A549 (cell line): ENCODE measurements around the gene CPE. TPM values are rescaled to one million over a fixed set of nuclear protein-coding genes. Genes with fewer than 3 reads are reported as not detected.

Experiments
- ATAC-seq, 2 experiments: fragments of 200-7000 bp in 1 of 2; fragments of >200 bp in 1 of 2; cut with Nextera tagmentation in 1 of 2; cut with Tn5 transposase in 1 of 2; 3 replicates each; pipeline versions ENCODE4 v1.8.0 to v1.9.1; 2018 to 2020; ENCODE audit warnings: mild to moderate bottlenecking in 1 of 2, moderate library complexity in 1 of 2
- CTCF ChIA-PET: fragments of 300-600 bp; sonication (Branson Sonifier 250); formaldehyde crosslinking; extraction: SDS; loops from one replicate; lab custom pipeline; 2021; ENCODE audit warnings: antibody characterized with exemption, inconsistent platforms; lab: Yijun Ruan, JAX
- POLR2A ChIA-PET: fragments of 350-600 bp; formaldehyde crosslinking; extraction: SDS; loops from one replicate; lab custom pipeline; 2021; ENCODE audit warnings: antibody characterized with exemption, inconsistent platforms; lab: Yijun Ruan, JAX
- DNase-seq, 2 experiments: peaks; one replicate each; pipeline versions ENCODE4 v3.0.0 to v3.0.0-alpha.2; 2011 to 2016; ENCODE audit warnings: low read depth in 1 of 2, low spot score in 1 of 2
- FAIRE-seq: peaks from 2 replicates; lab custom pipeline; 2011; peaks lifted over from hg19 to GRCh38; lab: Jason Lieb, UNC
- H3K27ac ChIP-seq, 2 experiments: fragments of >200 bp; sonication (Bioruptor Twin); formaldehyde crosslinking; 3 replicates each; pipeline ENCODE4 v1.5.1; 2016 to 2017
- H3K4me1 ChIP-seq: fragments of >200 bp; sonication (Bioruptor Twin); formaldehyde crosslinking; 3 replicates; pipeline ENCODE4 v1.6.1; 2016
- H3K4me2 ChIP-seq: fragments of >200 bp; sonication (Bioruptor Twin); formaldehyde crosslinking; 3 replicates; pipeline ENCODE4 v1.6.1; 2016
- H3K4me3 ChIP-seq: fragments of >200 bp; sonication (Bioruptor Twin); formaldehyde crosslinking; 3 replicates; pipeline ENCODE4 v1.5.1; 2016
- H3K9me3 ChIP-seq: fragments of >200 bp; sonication (Bioruptor Twin); formaldehyde crosslinking; 3 replicates; pipeline ENCODE4 v1.6.1; 2016
- ATOH8 ChIP-seq: fragments of 250-450 bp; sonication (Bioruptor Pico); IDR thresholded peaks from 2 replicates; pipeline ENCODE4 v1.5.0; 2020; ENCODE audit warnings: low read depth, mild to moderate bottlenecking, moderate library complexity
- CBX8 ChIP-seq: fragments of 200-600 bp; sonication (generic); IDR thresholded peaks from 2 replicates; pipeline ENCODE4 v1.6.1; 2016
- CHD2 ChIP-seq: fragments of 150-350 bp; IDR thresholded peaks from 2 replicates; pipeline ENCODE4 v1.6.1; 2014; ENCODE audit warnings: low read length; ENCODE audit not compliant: partially characterized antibody
- CHD4 ChIP-seq: fragments of 200-600 bp; sonication (generic); IDR thresholded peaks from 2 replicates; pipeline ENCODE4 v1.6.1; 2016; ENCODE audit warnings: antibody characterized with exemption, mild to moderate bottlenecking, borderline replicate concordance
- CTCF ChIP-seq: fragments of >200 bp; sonication (Bioruptor Twin); formaldehyde crosslinking; IDR thresholded peaks from 3 replicates; pipeline ENCODE4 v1.5.1; 2016
- EHF ChIP-seq: fragments of 250-450 bp; sonication (Bioruptor Pico); IDR thresholded peaks from 2 replicates; pipeline ENCODE4 v1.5.0; 2020; ENCODE audit warnings: mild to moderate bottlenecking
- EHMT2 ChIP-seq: fragments of 200-600 bp; sonication (generic); IDR thresholded peaks from 2 replicates; pipeline ENCODE4 v1.6.1; 2016; ENCODE audit warnings: antibody characterized with exemption, low read depth, mild to moderate bottlenecking, moderate library complexity
- ELK1 ChIP-seq: fragments of 150-350 bp; IDR thresholded peaks from 2 replicates; pipeline ENCODE4 v1.6.1; 2014; ENCODE audit warnings: low read depth, mild to moderate bottlenecking, low read length
- ESRRA ChIP-seq: fragments of 150-350 bp; IDR thresholded peaks from 2 replicates; pipeline ENCODE4 v1.6.1; 2014; ENCODE audit warnings: mild to moderate bottlenecking, low read length, borderline replicate concordance
- FOXS1 ChIP-seq: fragments of 250-450 bp; sonication (Bioruptor Pico); IDR thresholded peaks from 2 replicates; pipeline ENCODE4 v1.5.0; 2020; ENCODE audit warnings: mild to moderate bottlenecking, moderate library complexity
- HES2 ChIP-seq: fragments of >200 bp; sonication (Bioruptor Twin); formaldehyde crosslinking; IDR thresholded peaks from 2 replicates; pipeline ENCODE4 v1.6.1; 2016
- HOXB13 ChIP-seq: fragments of 250-450 bp; sonication (Bioruptor Pico); IDR thresholded peaks from 2 replicates; pipeline ENCODE4 v1.5.0; 2020; ENCODE audit warnings: low read depth, mild to moderate bottlenecking, moderate library complexity
- HOXB5 ChIP-seq: fragments of 250-450 bp; sonication (Bioruptor Pico); IDR thresholded peaks from 2 replicates; pipeline ENCODE4 v1.5.0; 2020; ENCODE audit warnings: mild to moderate bottlenecking, moderate library complexity
- MAX ChIP-seq: IDR thresholded peaks from 2 replicates; pipeline ENCODE4 v1.6.1; 2012
- MAZ ChIP-seq: fragments of 150-350 bp; IDR thresholded peaks from 2 replicates; pipeline ENCODE4 v1.6.1; 2014; ENCODE audit warnings: antibody characterized with exemption, low read depth, low read length, borderline replicate concordance
- NPAS2 ChIP-seq: fragments of 250-450 bp; sonication (Bioruptor Pico); IDR thresholded peaks from 2 replicates; pipeline ENCODE4 v1.8.0; 2022; ENCODE audit warnings: mild to moderate bottlenecking, moderate library complexity, borderline replicate concordance
- NR3C1 ChIP-seq: fragments of >200 bp; sonication (Bioruptor Twin); formaldehyde crosslinking; IDR thresholded peaks from 3 replicates; pipeline ENCODE4 v1.6.1; 2017
- PHF8 ChIP-seq: fragments of 200-600 bp; sonication (generic); IDR thresholded peaks from 2 replicates; pipeline ENCODE4 v1.6.1; 2016; ENCODE audit warnings: low read depth, mild to moderate bottlenecking, antibody characterized with exemption, moderate library complexity, borderline replicate concordance
- POLR2A ChIP-seq: IDR thresholded peaks from 2 replicates; pipeline ENCODE4 v1.6.1; 2012; ENCODE audit warnings: mild to moderate bottlenecking, low read length
- RAD21 ChIP-seq, 2 experiments: fragments of >200 bp in 1 of 2; sonication (Bioruptor Twin) in 1 of 2; formaldehyde crosslinking in 1 of 2; IDR thresholded peaks in 1 of 2; conservative IDR thresholded peaks in 1 of 2; 2 replicates in 1 of 2; 3 replicates in 1 of 2; pipeline ENCODE4 v1.6.1; 2012 to 2018; ENCODE audit warnings: inconsistent platforms in 1 of 2
- RNF2 ChIP-seq: fragments of 200-600 bp; sonication (generic); IDR thresholded peaks from 2 replicates; pipeline ENCODE4 v1.6.1; 2016; ENCODE audit warnings: low read depth, mild to moderate bottlenecking, antibody characterized with exemption, moderate library complexity, borderline replicate concordance
- SMC3 ChIP-seq: fragments of >200 bp; sonication (Bioruptor Twin); formaldehyde crosslinking; IDR thresholded peaks from 3 replicates; pipeline ENCODE4 v1.6.1; 2018; ENCODE audit warnings: inconsistent platforms
- TP53 ChIP-seq: fragments of 250-450 bp; sonication (Bioruptor Pico); IDR thresholded peaks from 2 replicates; pipeline ENCODE4 v1.5.0; 2021; ENCODE audit warnings: mild to moderate bottlenecking, moderate library complexity
- WGBS: methylation state at CpG from one replicate; pipeline ENCODE4 v1.1.6; 2017; ENCODE audit errors: missing lambda C conversion rate; 5-methylcytosine and 5-hydroxymethylcytosine counted together
- polyA minus RNA-seq: library from RNA; depleted of rRNA, polyadenylated mRNA; stranded (reverse); fragments of >200 nt; gene quantifications from 2 replicates; pipeline ENCODE4 v1.2.3, GENCODE V29; 2011; rRNA and poly(A)+ RNA removed
- polyA plus RNA-seq, 4 experiments: library from polyadenylated mRNA; depleted of rRNA in 3 of 4; stranded (reverse); fragments of >200 nt; fragmentation: RNase III in 1 of 4; extraction: RNeasy Plus Mini Kit Qiagen cat#74134 plus additional on column Dnase treatment in 1 of 4; gene quantifications; 2 replicates in 3 of 4; 3 replicates in 1 of 4; pipeline ENCODE4 v1.2.3, GENCODE V29; 2011 to 2017

CPE gene
- 1.2 and 1.6 TPM in 2 replicates for polyA plus RNA-seq (2011; rRNA removed)
- 0.22 and 0.26 TPM in 2 replicates for polyA plus RNA-seq (2012; cell fraction: cytosol; rRNA removed)
- 0.16 and 0.19 TPM in 2 replicates for polyA plus RNA-seq (2012; cell fraction: nucleus; rRNA removed)
- polyA plus RNA-seq (2017; fragmentation: RNase III; extraction: RNeasy Plus Mini Kit Qiagen cat#74134 plus additional on column Dnase treatment): 1.9 to 2.4 TPM (median 1.9 TPM) in 3 replicates
- polyA minus RNA-seq: 0.17 and 0.19 TPM in 2 replicates

GRCh38 chr4:165378745-165379677 is at the start of gene CPE:
TSS of gene CPE (plus strand) at chr4:165379008. CDS start at chr4:165379222, 214 bp downstream.
- WGBS: 12% methylated on average over 5 of the region's 82 CpGs
- no peak for TF ChIP-seq EHMT2
- no peak for TF ChIP-seq HOXB13 (CRISPR knock-in tag)
- no peak for TF ChIP-seq ELK1
- TF ChIP-seq RNF2: no peak
- no peak for TF ChIP-seq TP53
- no peak for TF ChIP-seq CHD2
- TF ChIP-seq POLR2A: 0 out of 2 replicates have a peak, but pooled peaks have one; percentile 22
- TF ChIP-seq NR3C1: no peak
- TF ChIP-seq EHF (CRISPR knock-in tag): no peak
- no peak for TF ChIP-seq CBX8
- no peak for TF ChIP-seq CHD4
- 0 out of 3 replicates have a peak, but pooled peaks have one; percentile 14 for TF ChIP-seq SMC3
- no peak for TF ChIP-seq ATOH8 (CRISPR knock-in tag)
- TF ChIP-seq MAZ: no peak
- no peak for TF ChIP-seq ESRRA
- no peak; a peak in 1 of 5 replicates for TF ChIP-seq RAD21 (conservative IDR thresholded peaks at IDR 0.05 in 1 of 2, IDR thresholded peaks at IDR 0.05 in 1 of 2)
- no peak for TF ChIP-seq HOXB5 (CRISPR knock-in tag)
- no peak for TF ChIP-seq HES2
- TF ChIP-seq NPAS2 (CRISPR knock-in tag): no peak
- no peak for TF ChIP-seq FOXS1 (CRISPR knock-in tag)
- no peak; the same call in 2 of the 3 replicates for TF ChIP-seq CTCF
- 0 out of 2 replicates have a peak, but pooled peaks have one; percentile 24 for TF ChIP-seq MAX
- TF ChIP-seq PHF8: no peak
- H3K4me3 ChIP-seq: peak within 1 kb of the TSS; percentile 57
- CTCF ChIA-PET: interaction anchor here (0.5 to 3.9 kb wide), 7 partner anchors 32 to 266 kb away, joined by 3 to 11 read pairs (median 3); no protein-coding TSS in a partner anchor
- POLR2A ChIA-PET: no interaction called here
- H3K27ac ChIP-seq: peak within 1 kb of the TSS; percentile 53 to 77; a peak in 4 of 6 replicates
- peak; percentile 100 for ATAC-seq
- H3K4me2 ChIP-seq: peak within 1 kb of the TSS; percentile 98
- no peaks in the 10 kb centered on the region for H3K9me3 ChIP-seq
- H3K4me1 ChIP-seq: 0 out of 3 replicates have a peak, but pooled peaks cover 5% of the 10 kb centered on the region
- no peak for FAIRE-seq
- peak; percentile 58 to 61 for DNase-seq
